ENCODE measurements around the gene SETD3.

SETD3 gene

DNA sequence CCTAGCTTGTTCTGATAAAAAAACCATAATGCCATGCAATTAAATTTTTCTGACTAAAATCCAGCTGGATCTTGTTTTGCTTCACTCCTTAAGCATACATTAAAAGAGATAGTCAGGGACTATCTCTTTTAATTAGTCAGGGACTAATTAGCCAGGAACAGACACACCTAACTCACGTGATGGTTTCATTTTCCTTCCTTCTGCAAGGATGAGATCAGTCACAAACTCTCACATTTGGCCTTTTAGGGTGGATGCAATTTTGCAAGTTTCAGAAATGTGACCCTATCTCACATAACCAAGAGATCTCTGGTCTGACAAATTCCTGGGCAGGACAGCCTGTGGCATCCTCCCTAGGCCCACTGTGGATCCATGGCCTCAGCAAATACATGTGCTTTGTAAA lies 62.4 kb downstream of the SETD3 start:
- no peak for DNase-seq

DNA sequence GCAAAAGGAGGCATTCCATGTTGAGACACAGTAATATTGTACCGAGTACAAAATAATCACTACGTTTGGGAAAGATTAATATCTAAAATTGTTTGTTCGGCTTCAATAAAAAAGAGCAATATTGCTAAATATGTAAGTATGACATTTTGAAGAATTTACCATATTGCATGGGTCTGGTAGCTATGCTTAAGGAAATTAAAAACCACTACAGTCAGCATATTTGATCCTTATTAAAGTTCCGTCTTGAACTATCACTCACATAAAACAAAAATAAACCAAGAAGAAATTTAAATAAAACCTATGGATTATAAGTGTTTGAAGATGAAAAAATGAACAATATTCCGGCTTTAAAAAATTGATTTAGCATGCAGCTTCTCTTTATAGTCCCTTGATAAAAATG lies 63.8 kb downstream of the SETD3 start:
- no peak for DNase-seq

DNA sequence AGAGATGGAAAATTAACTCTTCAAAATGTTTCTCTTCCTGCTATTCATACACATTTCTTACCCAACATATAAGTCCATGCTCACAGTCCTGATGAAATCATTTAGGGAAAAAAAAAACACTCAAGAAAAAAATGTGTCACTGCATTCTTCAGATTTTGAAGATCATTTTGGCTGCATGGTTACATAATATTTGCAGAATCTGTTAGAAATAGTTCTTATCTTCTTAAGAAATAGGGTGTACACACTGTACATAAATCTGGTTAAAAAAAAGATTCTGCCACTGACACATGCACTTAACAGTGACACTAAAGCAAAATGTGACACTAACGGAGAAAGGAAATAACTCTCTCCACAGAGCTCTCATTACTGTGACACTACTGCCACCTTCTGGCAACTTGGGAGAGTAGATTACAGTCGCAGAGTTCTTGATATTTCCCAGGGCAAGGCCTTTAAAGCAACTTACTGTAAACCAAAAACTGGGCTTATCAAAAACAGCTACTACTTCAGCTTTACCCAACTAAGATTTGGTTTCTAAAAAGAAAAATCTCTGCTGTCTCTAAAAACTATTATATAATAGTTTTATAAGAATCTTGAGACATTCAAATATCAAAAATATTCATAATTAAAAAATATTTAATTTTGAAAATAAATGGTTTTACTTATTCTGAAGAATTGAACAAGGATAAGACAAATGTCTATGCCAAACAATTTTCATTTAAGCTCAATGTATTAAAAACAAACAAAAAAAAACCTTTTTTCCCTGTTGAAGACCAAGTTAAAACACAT lies 65.0 kb downstream of the SETD3 start:
- DNase-seq = peak; percentile 42 to 49

DNA sequence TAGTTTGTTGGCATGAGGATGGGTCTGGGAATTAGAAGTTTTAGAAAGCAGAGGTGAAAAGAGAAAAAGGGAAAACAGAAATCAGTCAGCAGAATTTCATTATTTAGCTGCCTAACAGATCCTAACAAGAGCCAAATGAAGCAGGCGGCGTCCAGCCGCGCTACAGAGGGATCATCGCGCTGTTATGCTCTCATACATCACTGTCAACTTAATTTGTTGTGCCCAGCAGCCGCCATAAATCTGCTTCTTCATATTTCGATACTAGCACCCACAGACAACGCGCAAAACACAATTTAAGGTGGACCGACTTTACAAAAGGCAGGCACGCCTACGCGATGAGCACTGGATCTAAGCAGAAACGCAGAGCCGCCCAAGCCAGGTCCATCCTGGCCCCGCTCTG lies 66.7 kb downstream of the SETD3 start:
- DNase-seq = no peak

DNA sequence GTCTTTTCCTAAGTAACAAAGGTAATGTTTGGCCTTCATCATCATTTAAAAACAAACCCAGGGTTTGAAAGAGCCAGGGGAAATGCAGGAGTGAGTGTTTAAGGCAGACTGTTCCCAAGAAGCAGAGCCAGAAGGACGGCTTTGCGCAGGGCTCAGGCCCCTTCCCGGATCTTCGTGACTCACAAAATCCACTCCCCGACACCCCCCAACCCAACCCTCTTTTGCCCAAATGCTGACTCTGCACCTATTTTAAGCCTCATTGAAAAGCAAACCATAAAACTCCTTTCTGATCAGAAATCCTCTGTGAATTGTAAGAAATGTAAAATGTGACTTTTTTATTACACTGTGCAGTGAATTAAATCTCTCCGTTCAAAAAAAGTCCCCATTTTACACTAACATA lies 67.5 kb downstream of the SETD3 start:
- DNase-seq = no peak

DNA sequence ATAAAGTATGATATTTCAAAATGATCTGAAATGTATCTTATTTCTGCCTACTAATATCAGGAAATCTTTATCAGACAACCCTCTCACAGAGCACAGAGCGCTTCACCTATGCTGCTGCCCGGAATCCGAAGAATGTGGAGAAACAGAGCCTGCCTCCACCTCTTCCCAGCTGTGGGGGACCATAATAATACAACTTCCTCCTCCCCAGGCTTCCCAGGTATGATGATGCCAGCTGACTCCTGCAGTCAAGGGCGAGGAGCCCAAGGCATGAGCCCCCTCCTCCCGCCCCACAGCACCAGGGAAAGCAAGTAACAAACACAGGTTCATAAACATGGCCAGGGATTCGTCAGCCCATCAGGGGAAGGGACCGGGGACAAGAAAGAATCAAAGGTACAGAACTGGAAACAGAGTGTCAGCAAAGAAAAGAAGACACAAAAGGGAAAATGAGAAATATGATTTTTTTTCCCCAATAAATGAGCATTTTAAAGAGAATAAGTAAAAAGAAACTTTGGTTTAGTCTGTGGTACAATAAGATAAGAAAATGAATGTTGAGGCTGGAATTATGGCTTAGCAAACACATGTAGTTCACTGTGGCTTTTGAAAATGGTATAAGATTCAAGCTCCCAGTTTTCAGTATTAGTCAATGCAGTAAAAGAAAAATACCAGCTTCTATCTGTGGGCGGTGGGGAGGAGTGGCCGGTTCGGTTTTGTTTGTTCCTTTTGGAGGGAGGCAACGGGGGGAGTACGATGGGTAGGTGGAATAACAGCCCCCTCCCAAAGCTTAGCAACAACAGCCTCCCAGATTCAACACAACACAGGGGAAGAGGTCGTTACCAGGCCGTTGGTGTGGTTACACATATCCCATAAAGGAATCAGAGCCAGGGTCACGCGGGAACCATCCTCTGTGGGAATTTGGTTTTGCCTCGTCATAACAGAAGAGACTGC lies 68.3 kb downstream of the SETD3 start:
- no peak for DNase-seq

DNA sequence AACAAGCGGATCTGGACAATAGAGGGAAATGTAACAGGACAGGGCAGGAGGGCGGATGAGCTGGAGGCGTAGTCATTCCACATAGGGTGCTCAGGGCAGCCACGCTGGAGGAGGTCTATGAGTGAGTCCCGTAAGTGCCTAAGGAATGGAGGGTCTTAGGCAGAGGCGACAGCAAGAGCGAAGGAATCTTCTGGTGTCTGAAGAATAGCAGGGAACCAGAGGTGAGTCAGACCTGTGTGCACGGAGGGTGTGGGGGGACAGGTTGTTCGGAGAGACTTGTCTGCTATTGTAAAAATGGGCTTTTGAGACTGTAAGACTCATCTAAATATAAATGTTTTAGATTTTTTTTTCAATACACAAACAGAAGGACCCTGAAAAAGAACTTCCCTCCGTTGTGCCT lies 70.6 kb downstream of the SETD3 start:
- no peak for DNase-seq

DNA sequence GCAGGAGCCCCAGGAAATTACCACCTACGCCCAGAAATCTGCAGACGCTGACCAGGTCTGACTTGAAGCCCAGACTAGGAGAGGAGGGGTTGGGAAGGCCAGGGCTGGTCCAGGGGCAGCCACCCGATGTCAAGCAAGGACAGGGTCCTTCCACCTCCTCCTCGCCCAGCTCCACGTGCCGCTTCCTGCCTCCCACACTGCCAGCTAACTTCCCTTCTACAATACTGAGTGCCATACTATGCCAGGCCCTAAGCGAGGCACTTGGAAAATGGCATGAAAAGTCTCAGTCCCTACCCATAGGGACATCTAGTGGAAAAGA lies 71.7 kb downstream of the SETD3 start:
- no peak for DNase-seq

DNA sequence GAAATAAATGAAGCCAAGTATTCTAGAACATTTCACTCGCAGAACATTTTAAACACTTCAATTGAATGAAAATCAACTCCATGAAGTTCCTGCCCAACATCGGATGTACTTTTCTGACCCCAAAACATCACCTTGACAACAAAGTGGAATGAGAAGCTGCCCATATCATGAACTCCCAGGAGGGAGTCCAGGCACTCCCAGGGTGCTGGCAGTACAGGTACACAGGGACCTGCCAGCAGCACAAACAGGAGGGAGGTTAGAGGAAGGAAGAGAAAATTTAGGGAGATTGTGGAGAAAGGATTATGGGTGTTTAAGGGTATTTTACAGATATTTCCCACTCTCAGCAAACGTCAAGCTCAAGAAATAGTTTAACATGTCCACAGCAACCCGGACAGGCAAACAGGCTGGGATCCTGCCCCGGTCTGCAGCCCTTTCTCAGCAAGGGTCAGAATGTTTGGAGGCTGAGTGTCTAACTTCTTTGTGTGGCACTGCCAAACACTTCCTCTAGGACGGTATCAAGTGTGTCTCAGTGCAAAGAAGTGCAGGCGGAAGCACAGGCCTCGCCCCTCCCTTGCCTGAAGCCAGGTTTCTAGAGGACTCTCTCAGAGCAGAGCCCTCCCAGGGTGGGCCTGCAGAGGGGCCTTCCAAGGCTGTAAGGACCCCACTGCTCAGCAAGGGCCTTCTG lies 72.2 kb downstream of the SETD3 start:
- DNase-seq = no peak

DNA sequence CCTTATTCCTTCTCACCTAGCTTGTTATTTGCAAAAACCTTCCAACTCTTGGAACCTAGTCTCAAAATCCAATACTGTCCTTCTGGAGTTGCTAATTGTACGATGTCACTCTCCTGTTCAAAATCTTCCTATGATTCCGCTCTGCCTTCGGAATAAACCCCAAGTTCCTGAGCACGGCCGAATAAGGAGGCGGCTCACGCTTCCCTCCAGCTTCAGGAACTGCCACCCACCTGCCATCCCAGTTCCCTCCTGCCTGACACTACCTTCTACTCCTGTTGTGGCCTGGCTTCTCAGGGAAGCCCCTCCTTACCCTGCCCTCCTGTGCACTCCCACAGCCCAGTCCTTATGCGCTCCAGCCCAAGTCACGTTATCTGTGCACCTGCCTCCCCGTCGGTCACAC lies 73.2 kb downstream of the SETD3 start:
- no peak for DNase-seq

DNA sequence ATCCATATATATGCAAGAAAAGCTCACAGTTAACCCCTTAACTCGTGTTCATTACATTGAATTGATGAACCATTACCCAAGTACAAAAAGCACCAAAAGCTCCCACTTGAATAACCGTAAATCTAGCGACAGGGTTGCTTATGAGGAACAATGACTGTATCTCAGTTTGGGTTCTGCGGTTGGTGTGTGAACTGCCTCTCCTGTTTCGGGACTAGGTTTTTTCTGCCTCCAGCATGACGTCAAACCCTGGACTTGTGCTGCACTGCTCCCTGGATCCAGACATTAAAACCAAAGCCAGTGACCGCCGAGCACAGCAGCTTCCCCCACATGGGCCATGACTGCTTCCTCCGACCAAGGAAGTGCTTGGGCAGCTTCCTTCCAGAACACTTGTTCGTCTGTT lies 77.7 kb downstream of the SETD3 start:
- no peak for DNase-seq

DNA sequence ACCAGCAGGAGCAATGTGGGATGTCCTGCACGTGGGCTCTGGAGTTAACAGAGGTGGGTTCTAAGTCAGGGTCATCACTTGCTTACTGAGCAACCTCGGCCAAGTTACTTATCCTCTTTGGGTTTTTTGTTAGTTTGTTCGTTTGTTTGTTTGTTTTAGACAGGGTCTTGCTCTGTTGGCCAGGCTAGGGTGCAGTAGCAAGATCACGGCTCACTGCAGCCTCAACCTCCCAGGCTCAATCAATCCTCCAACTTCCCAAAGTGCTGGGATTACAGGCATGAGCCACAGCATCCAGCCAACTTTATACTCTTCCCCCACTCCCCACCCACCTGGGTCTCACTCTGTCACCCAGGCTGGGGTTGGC lies 78.4 kb downstream of the SETD3 start:
- DNase-seq = no peak

DNA sequence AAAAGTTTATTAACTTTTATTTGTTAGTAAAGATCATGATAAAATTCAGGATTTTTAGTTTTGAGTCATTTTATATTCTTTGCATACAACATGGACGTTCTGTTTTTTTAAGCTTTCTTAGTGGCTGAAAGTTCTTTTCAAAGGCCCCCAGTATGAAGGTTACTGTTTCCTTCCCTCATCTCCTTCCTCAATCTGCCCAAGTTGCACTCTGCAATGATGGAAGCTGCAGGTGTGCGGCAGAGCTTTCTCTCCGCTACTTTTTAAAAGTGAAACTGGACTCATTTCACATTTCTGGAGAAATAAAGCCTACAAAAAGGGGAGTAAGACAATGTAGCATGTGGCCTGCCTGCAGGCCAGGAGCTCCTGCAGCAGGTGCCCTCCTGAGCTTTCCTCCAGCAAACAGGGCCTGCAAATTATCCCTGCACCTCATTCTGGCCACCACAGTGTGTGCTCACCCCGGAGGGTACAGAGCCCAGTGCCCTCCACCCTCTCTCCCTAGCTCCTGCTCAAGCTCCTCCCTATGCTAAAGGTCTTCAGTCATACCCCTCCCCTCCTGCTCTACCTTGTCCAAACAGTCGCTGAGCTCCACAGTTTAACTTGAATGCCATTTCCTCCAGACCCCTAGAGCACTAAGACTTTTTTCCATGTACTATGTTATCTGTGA lies 78.9 kb downstream of the SETD3 start:
- no peak for DNase-seq

DNA sequence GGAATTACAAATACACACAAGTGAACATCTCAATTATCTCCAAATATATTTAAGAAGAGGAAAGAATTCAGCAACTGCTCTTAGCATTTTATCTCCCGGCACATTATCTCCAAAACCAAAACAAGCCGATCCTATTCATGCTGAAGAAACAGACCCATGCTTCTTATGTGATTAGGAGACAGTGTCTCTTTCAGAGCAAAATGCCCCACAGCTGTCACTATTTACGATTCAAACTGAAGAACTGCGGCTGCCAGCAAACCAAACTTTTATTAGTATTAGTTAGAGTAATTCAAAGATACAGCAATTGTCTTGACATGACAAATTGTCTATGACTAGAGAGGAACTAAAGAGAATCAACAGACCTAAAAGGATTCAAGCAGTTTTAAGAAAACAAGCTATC lies 79.4 kb downstream of the SETD3 start:
- DNase-seq = no peak

DNA sequence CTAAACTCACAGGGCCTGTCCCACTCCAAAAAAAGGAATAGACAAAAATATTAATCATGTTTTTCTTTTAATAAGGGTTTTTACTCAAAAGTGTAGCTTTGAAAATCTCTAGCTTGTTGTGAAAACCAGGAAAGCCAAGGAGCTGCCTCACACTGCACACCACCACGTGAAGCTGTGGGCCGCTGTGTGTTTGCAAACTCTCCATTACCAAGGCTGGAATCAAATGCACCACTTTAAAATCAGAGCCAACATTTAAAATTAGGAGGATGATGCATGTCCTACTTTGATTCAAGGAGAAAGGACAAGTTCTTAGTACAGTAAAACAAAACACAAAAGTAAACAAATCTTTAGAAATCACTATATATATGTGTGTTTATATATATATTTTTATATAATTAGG lies 83.0 kb downstream of the SETD3 start:
- DNase-seq = no peak

DNA sequence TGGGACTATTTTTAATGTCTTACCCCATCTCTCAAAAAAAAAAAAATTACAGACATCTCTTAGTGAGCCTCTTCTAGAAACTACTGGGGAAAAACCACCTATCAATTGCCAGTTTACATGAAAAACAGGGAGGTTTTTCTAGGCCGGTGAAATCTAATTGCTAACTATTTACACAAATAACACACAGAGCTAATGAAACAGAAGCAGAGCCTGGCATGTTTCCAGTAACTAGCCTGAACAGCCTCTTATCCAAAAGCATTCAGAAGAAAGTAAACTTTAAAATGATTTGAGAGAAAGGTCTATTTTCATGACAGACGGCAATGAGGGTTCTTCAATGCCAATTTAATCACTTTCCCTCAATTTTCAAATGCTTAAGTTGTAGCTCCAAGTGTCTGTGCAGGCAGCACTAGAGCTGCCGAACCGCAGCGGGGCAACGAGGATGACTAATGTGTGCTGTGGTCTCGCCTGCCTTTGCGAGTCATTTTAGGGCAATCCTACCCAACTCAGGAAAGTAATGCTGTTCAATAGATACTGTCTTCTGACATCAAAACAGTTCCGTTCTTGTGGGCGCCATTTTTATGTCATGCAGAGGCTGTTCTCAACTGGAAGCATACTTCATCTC lies 84.6 kb downstream of the SETD3 start:
- peak; percentile 26 to 30 for DNase-seq

DNA sequence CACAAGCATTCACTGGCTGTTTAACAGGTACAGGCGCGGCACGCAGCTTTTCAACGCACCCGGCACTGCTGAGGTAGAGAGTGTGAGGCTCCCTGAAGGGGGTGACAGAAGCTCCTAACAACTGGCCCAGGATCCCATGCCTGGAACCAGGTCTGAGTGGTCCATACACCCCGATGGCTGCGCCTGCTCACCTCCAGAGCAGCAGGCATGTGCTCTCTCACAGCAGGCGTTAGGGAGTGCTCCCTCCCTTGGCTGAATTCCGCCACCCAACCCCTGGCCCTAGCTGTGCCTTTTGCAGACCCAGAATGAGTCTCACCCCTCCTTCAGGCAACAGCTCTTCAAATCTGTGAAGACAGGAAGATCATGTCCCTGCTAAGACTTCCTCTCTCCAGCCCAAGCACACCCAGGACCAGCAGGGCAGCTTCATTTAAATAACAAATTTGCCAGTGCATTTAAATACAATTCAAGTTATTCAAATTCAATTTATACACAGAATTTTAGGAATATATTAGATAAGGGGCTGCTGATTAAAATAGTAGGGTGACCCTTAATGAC lies 86.0 kb downstream of the SETD3 start:
- no peak for DNase-seq

DNA sequence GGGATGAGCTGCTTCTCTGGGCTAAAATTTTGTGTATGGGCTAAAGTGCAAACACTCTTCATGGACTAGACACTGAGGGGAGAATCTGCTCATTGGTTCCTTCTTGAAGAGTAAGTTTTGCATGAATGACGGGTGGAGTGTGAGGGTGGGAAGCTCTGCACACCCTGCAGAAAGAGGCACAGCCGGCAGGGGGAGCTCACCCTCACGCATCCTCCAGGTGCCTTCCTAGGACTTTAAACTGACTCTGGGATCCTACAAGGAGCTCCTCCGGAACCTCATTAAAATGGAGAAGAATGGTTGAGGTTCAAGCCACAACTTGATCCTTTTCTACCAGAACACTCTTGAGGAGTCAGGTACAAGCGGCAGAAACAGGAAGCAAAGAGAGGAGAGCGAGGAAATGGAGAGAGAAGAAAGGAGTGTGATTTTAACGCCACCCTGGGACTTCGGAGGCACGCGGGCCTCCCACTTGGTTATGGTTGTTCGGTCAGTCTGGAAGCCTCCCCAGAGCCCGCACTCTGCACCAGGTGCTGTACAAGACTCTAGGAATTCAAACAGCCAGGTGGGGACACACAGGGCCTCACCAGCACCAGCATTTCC lies 87.5 kb downstream of the SETD3 start:
- DNase-seq = peak; percentile 16

DNA sequence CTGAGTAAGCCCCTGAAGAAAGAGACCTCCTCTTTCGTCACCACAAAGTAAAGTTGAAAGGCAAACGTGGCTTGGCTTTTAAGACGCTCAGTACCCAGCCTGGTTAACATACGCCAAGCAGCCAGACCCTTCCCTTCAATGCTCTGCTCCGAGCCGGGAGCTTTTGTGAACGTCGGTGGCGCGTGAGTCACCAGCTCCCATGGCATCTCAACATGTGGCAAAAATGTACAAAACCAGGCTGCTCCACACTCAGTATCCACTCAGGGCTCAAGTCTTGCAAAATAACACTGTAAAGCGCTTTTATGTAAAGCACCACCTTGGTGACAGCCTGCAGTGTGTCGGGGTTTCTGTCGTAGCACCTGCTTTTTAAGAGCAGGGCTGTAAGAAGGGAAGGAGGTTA lies 89.0 kb downstream of the SETD3 start:
- DNase-seq = no peak

DNA sequence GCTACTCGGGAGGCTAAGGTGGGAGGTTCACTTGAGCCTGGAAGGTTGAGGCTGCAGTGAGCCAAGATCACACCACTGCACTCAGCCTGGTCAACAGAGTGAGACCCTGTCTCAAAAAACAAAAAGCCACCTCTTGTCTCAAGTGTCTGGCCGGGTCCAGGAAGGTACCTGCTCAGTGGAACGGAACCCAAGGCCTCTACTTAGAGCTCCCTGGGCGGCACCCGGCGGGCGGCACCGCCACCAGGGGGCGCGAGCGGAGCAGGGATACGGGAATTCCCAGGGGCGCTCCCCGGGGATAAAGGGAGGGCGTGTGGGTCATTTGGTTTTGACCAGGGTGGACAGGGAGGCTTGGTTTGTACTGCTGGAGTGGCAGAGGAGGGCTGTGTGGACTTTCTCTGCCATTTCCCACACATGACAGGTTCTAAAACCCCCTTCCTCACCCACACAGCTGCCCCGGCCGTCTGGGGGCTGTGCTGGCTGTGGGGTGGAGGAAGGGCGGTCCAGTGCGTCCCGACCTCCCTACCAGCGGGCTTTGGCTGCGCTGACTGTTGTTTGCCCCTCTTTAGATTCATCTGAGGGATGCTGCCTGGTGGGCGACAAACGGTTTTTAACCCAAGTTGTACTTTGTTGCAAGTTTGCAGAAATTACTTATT lies 91.4 kb downstream of the SETD3 start:
- DNase-seq = peak; percentile 12 to 26

DNA sequence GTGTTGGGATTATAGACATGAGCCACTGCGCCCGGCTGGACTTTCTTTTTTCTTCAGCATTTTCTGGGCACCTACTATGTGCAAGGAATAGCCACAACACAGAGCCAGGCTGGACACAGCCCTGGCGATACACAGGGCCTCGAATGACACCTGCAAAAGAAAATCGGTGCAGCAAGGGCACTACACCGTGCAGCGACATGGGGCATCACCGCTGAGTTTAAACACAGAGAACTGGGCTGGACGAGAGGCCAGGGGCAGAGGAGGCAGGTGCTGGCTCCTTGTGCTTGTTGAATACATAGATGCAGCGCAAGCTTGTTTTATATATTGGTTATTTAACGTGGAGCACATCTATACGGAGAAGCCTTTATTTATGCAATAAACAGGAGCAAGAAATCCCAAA lies 92.4 kb downstream of the SETD3 start:
- no peak for DNase-seq

DNA sequence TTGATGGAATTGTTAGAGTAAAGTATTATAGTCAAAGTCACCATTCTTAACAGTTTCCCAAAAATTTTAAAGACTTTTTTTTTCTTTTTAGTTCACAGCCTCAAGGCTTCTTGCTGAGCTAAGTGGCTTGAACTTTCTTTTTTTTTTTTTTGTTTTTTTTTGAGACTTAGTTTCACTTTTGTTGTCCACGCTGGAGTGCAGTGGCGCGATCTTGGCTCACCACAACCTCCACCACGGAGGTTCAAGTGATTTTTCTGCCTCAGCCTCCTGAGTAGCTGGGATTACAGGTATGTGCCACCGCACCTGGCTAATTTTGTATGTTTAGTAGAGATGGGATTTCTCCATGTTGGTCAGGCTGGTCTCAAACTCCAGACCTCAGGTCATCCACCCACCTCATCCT lies 92.8 kb downstream of the SETD3 start:
- no peak for DNase-seq

Measured in activated CD4-positive, alpha-beta T cell treated with anti-CD3 and anti-CD28 coated beads, Interleukin-2, amount 50 U/mL, for 4 hours (primary cell).